MM.1S (cell line): ENCODE results near the gene POLD2.
A peak's percentile ranks its signal among the peaks of the same experiment; 100 is the strongest.
"Not testable (repeated sequence)": the region's sequence is repeated elsewhere in the genome, so short reads cannot be mapped to it uniquely, and the experiment has no call there.

Experiments
- DNase-seq: peaks from one replicate; pipeline ENCODE4 v3.0.0-alpha.2; 2015
- H2AFZ ChIP-seq: fragments of 300-600 bp; sonication (generic); 2 replicates; pipeline ENCODE4 v1.6.0; 2016; ENCODE audit warnings: antibody characterized with exemption, low read length
- H3F3A ChIP-seq: fragments of 300-600 bp; sonication (generic); 2 replicates; pipeline ENCODE4 v1.6.1; 2016; ENCODE audit warnings: mild to moderate bottlenecking, antibody characterized with exemption, low read length, moderate library complexity, mixed read lengths; ENCODE audit not compliant: insufficient read depth
- H3K27ac ChIP-seq: fragments of 300-600 bp; sonication (generic); 2 replicates; pipeline ENCODE4 v1.5.1; 2016; ENCODE audit warnings: mild to moderate bottlenecking, low read length
- H3K27me3 ChIP-seq: fragments of 300-600 bp; sonication (generic); replicated peaks from 2 replicates; pipeline ENCODE4 v1.6.0; 2016; ENCODE audit warnings: low read length; ENCODE audit not compliant: insufficient read depth
- H3K36me3 ChIP-seq: fragments of 300-600 bp; sonication (generic); replicated peaks from 2 replicates; pipeline ENCODE4 v1.6.1; 2016; ENCODE audit warnings: mild to moderate bottlenecking, low read length, mixed read lengths; ENCODE audit not compliant: insufficient read depth
- H3K4me1 ChIP-seq: fragments of 300-600 bp; sonication (generic); 2 replicates; pipeline ENCODE4 v1.6.1; 2016; ENCODE audit warnings: low read length, mixed read lengths
- H3K4me2 ChIP-seq: fragments of 300-600 bp; sonication (generic); 2 replicates; pipeline ENCODE4 v1.6.0; 2016; ENCODE audit warnings: low read depth, low read length
- H3K4me3 ChIP-seq: fragments of 300-600 bp; sonication (generic); 2 replicates; pipeline ENCODE4 v1.5.1; 2016; ENCODE audit warnings: low read length, mixed read lengths
- H3K79me2 ChIP-seq: fragments of 300-600 bp; sonication (generic); 2 replicates; pipeline ENCODE4 v1.6.1; 2016; ENCODE audit warnings: mixed run types, low read length, mixed read lengths
- H3K9ac ChIP-seq: fragments of 300-600 bp; sonication (generic); 2 replicates; pipeline ENCODE4 v1.6.1; 2016; ENCODE audit warnings: low read length, mixed read lengths
- H3K9me2 ChIP-seq: fragments of 300-600 bp; sonication (generic); replicated peaks from 2 replicates; pipeline ENCODE4 v1.6.1; 2016; ENCODE audit warnings: mild to moderate bottlenecking, low read length, mixed read lengths; ENCODE audit not compliant: insufficient read depth
- H3K9me3 ChIP-seq: fragments of 300-600 bp; sonication (generic); replicated peaks from 2 replicates; pipeline ENCODE4 v1.6.1; 2016; ENCODE audit warnings: mild to moderate bottlenecking, low read length, mixed read lengths; ENCODE audit not compliant: insufficient read depth
- H4K20me1 ChIP-seq: fragments of 300-600 bp; sonication (generic); 2 replicates; pipeline ENCODE4 v1.6.1; 2016; ENCODE audit warnings: mild to moderate bottlenecking, low read length, moderate library complexity, mixed read lengths; ENCODE audit not compliant: insufficient read depth
- CTCF ChIP-seq: fragments of 300-600 bp; sonication (generic); IDR thresholded peaks from 2 replicates; pipeline ENCODE4 v1.5.1; 2016; ENCODE audit warnings: antibody characterized with exemption, low read length, mixed read lengths
- EZH2 ChIP-seq: fragments of 300-600 bp; sonication (generic); optimal IDR thresholded peaks from 2 replicates; pipeline ENCODE3; 2017; ENCODE audit warnings: low read depth, mild to moderate bottlenecking, antibody characterized with exemption, low read length, mixed read lengths
- EZH2phosphoT487 ChIP-seq: fragments of 300-600 bp; sonication (generic); IDR thresholded peaks from 2 replicates; pipeline ENCODE4 v1.6.1; 2018; ENCODE audit warnings: antibody characterized with exemption, low read length

POLD2 gene

GRCh38 chr7:44123190-44124003 is at the start of gene POLD2:
Gene POLD2, minus strand, starts transcription at chr7:44123548. Its CDS starts 1,495 bp downstream, at chr7:44122053.
- H3K4me1 ChIP-seq: peaks cover 13% of the 10 kb centered on the region
- H3K4me3 ChIP-seq: peak within 1 kb of the TSS; percentile 77
- H3K27ac ChIP-seq: peak within 1 kb of the TSS; percentile 28; the same call in 1 of the 2 replicates
- H3K9me3 ChIP-seq: no peaks in the 10 kb centered on the region
- DNase-seq: peak; percentile 98
- H3K27me3 ChIP-seq: no peaks in the 10 kb centered on the region
- H2AFZ ChIP-seq: peak within 1 kb of the TSS; percentile 99
- peak within 1 kb of the TSS; percentile 99 for H3K4me2 ChIP-seq
- no peaks in the 10 kb centered on the region for H3F3A ChIP-seq
- H3K9me2 ChIP-seq: no peaks in the 10 kb centered on the region
- peaks cover 44% of the 10 kb centered on the region for H3K79me2 ChIP-seq
- H3K36me3 ChIP-seq: peaks cover 4% of the 10 kb centered on the region; the same call in 1 of the 2 replicates
- peak within 1 kb of the TSS; percentile 78 for H3K9ac ChIP-seq
- no peaks in the 10 kb centered on the region for H4K20me1 ChIP-seq
- TF ChIP-seq EZH2: no peak
- TF ChIP-seq CTCF: no peak
- no peak for TF ChIP-seq EZH2phosphoT487

GRCh38 chr7:44172803-44173424 is 49.6 kb upstream of the POLD2 start:
- no peak overlapping the region for H3K9ac ChIP-seq
- H3K27ac ChIP-seq: no peak overlapping the region
- H3K27me3 ChIP-seq: no peaks in the 10 kb centered on the region
- no peaks in the 10 kb centered on the region for H3K79me2 ChIP-seq
- H3K4me1 ChIP-seq: no peaks in the 10 kb centered on the region
- H3K9me2 ChIP-seq: no peaks in the 10 kb centered on the region
- TF ChIP-seq CTCF: no peak
- TF ChIP-seq EZH2phosphoT487: no peak
- TF ChIP-seq EZH2: no peak
- H4K20me1 ChIP-seq: no peaks in the 10 kb centered on the region
- no peaks in the 10 kb centered on the region for H3F3A ChIP-seq
- no peak overlapping the region for H3K4me2 ChIP-seq
- H3K36me3 ChIP-seq: no peaks in the 10 kb centered on the region
- H3K9me3 ChIP-seq: no peaks in the 10 kb centered on the region
- no peak for DNase-seq
- no peak overlapping the region for H3K4me3 ChIP-seq
- no peak overlapping the region for H2AFZ ChIP-seq

GRCh38 chr7:44172352-44172751 is 49.0 kb upstream of the POLD2 start:
- H3K27me3 ChIP-seq: no peaks in the 10 kb centered on the region
- H3K9me3 ChIP-seq: no peaks in the 10 kb centered on the region
- no peak for TF ChIP-seq CTCF
- TF ChIP-seq EZH2: no peak
- no peak for TF ChIP-seq EZH2phosphoT487
- no peaks in the 10 kb centered on the region for H4K20me1 ChIP-seq
- no peaks in the 10 kb centered on the region for H3K36me3 ChIP-seq
- no peak overlapping the region for H3K9ac ChIP-seq
- H3K27ac ChIP-seq: no peak overlapping the region
- no peaks in the 10 kb centered on the region for H3K79me2 ChIP-seq
- H3K4me3 ChIP-seq: no peak overlapping the region
- H3K9me2 ChIP-seq: no peaks in the 10 kb centered on the region
- H2AFZ ChIP-seq: no peak overlapping the region
- no peak overlapping the region for H3K4me2 ChIP-seq
- no peaks in the 10 kb centered on the region for H3F3A ChIP-seq
- no peak for DNase-seq
- peaks cover 5% of the 10 kb centered on the region; the same call in 1 of the 2 replicates for H3K4me1 ChIP-seq

GRCh38 chr7:44171901-44172300 is 48.6 kb upstream of the POLD2 start:
- not testable (repeated sequence) for H3K4me1 ChIP-seq, H3F3A ChIP-seq, H3K9ac ChIP-seq, H3K4me3 ChIP-seq, H3K4me2 ChIP-seq, H3K27ac ChIP-seq, H3K27me3 ChIP-seq, H3K79me2 ChIP-seq, H2AFZ ChIP-seq, H3K9me2 ChIP-seq, H3K36me3 ChIP-seq, H4K20me1 ChIP-seq, H3K9me3 ChIP-seq, DNase-seq
